ENCODE data around the gene PAQR3. TPM values are rescaled to one million over a fixed set of nuclear protein-coding genes. Genes with fewer than 3 reads are reported as not detected.
"Not testable (repeated sequence)": the region's sequence is repeated elsewhere in the genome, so short reads cannot be mapped to it uniquely, and the experiment has no call there.

The PAQR3 gene
- total and polyA plus RNA-seq, 10 donors, result 3.4 to 14.5 (median 7.6) TPM

DNA sequence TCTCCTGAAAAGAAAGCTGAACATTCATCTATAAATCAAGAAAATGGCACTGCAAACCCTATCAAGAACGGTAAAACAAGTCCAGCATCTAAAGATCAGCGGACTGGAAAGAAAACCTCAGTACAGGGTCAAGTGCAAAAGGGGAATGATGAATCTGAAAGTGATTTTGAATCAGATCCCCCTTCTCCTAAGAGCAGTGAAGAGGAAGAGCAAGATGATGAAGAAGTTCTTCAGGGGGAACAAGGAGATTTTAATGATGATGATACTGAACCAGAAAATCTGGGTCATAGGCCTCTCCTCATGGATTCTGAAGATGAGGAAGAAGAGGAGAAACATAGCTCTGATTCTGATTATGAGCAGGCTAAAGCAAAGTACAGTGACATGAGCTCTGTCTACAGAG lies 28.6 kb downstream of the PAQR3 start:
- intact Hi-C loops (cut with DNase I; ENCODE audit: low total_unique reads), result no loop called here
- H3K4me1 ChIP-seq, result no peaks in the 10 kb centered on the region
- DNase-seq, result no peak
- no peak for TF ChIP-seq POLR2AphosphoS5 (IDR thresholded peaks at IDR 0.05)
- TF ChIP-seq POLR2A (IDR thresholded peaks at IDR 0.05), result no peak
- TF ChIP-seq, protein P1, sequence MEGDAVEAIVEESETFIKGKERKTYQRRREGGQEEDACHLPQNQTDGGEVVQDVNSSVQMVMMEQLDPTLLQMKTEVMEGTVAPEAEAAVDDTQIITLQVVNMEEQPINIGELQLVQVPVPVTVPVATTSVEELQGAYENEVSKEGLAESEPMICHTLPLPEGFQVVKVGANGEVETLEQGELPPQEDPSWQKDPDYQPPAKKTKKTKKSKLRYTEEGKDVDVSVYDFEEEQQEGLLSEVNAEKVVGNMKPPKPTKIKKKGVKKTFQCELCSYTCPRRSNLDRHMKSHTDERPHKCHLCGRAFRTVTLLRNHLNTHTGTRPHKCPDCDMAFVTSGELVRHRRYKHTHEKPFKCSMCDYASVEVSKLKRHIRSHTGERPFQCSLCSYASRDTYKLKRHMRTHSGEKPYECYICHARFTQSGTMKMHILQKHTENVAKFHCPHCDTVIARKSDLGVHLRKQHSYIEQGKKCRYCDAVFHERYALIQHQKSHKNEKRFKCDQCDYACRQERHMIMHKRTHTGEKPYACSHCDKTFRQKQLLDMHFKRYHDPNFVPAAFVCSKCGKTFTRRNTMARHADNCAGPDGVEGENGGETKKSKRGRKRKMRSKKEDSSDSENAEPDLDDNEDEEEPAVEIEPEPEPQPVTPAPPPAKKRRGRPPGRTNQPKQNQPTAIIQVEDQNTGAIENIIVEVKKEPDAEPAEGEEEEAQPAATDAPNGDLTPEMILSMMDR (IDR thresholded peaks at IDR 0.05 in 8 of 11, conservative IDR thresholded peaks at IDR 0.05 in 3 of 11), result no peak
- H3K27ac ChIP-seq, result no peak overlapping the region
- no peak overlapping the region for H3K4me3 ChIP-seq
- no peaks in the 10 kb centered on the region for H3K9me3 ChIP-seq
- WGBS, 5 donors, result 89 to 99% (median 95%) methylated on average over 2 of the region's 2 CpGs
- H3K27me3 ChIP-seq (replicated peaks in 1 of 7), result no peaks in the 10 kb centered on the region
- H3K36me3 ChIP-seq, result peaks cover 0 to 54% (median 17%) of the 10 kb centered on the region in 6 donors

DNA sequence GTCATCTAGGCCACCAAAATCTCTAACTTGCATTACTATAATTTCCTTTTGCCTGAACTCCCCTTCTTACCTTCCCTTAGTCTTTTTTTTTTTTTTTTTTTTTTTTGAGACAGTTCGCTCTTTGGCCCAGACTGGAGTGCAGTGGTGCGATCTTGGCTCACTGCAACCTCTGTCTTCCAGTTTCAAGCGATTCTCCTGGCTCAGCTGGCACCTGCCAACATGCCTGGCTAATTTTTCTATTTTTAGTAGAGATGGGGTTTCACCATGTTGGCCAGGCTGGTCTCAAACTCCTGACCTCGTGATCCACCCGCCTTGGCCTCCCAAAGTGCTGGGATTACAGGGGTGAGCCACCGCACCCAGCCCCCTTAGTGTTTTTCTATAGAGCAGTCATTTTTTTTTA lies 30.3 kb downstream of the PAQR3 start:
- not testable (repeated sequence) for H3K27ac ChIP-seq
- peaks cover 0 to 53% (median 17%) of the 10 kb centered on the region in 6 donors for H3K36me3 ChIP-seq
- 94 to 100% (median 96%) methylated on average over 6 of the region's 6 CpGs for WGBS, 5 donors

DNA sequence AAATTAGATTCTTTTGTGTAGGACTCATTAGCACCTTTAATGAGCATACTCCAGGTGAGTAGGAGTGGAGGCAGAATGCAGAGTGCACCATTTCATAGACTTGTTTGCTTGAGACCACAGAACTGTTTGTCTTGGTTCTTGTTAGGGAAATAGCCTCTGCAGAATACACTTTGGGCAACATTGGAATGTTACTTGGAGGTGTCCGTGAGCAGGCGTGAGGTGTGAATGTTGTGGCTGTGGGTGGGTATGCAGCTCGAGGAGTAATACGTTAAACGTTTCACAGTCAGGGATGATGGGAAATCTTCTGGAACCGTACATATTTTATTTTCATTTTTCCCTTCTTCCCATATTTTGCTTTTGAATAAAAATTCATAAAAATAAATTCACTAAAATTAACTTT lies 31.6 kb downstream of the PAQR3 start:
- no peaks in the 10 kb centered on the region for H3K27me3 ChIP-seq (replicated peaks in 1 of 7)
- H3K4me3 ChIP-seq, result no peak overlapping the region
- 95 to 99% (median 96%) methylated on average over 6 of the region's 6 CpGs for WGBS, 5 donors

More for the DNA sequence above, 30.3 kb downstream of the PAQR3 start:
- H3K9me3 ChIP-seq; intact Hi-C loops (cut with DNase I; ENCODE audit: low total_unique reads); H3K4me3 ChIP-seq; H3K27me3 ChIP-seq (replicated peaks in 1 of 7); DNase-seq; H3K4me1 ChIP-seq: not testable (repeated sequence)

DNA sequence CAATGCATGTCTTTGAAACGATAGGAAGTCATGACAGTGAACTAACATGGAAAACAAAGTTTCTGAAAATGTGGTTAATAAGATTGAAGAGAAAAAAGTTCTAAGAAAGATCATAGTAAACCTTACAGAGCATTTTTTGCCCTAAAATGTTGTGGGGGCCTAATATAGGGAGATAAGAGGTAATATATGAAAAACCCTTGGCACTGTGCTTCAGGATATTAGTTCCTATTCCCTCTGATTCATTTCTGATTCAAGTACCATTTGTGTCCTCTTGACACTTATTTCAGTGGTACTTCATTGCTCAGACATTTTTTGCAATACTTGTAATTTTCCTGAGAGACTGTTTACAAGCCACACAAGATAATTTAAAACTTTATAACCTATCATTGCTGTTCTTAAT lies 35.1 kb downstream of the PAQR3 start:
- no peak overlapping the region for H3K4me3 ChIP-seq
- H3K27me3 ChIP-seq (replicated peaks in 1 of 7), result no peaks in the 10 kb centered on the region
- no peaks in the 10 kb centered on the region for H3K4me1 ChIP-seq
- DNase-seq, result no peak
- TF ChIP-seq, protein P1 (IDR thresholded peaks at IDR 0.05 in 8 of 11, conservative IDR thresholded peaks at IDR 0.05 in 3 of 11), result no peak
- no peak for TF ChIP-seq POLR2A (IDR thresholded peaks at IDR 0.05)
- no peak overlapping the region for H3K27ac ChIP-seq
- no peaks in the 10 kb centered on the region for H3K9me3 ChIP-seq
- intact Hi-C loops (cut with DNase I; ENCODE audit: low total_unique reads), result no loop called here
- WGBS, 5 donors, result 69 to 81% (median 79%) methylated on average over 1 of the region's 1 CpG
- H3K36me3 ChIP-seq, result peaks cover 0 to 29% (median 7%) of the 10 kb centered on the region in 6 donors

More for the DNA sequence above, 31.6 kb downstream of the PAQR3 start:
- Histone ChIP-seq H3K4me1 (no peaks in the 10 kb centered on the region), H3K9me3 (no peaks in the 10 kb centered on the region), H3K27ac (no peak overlapping the region), H3K36me3 (peaks cover 0 to 46% (median 19%) of the 10 kb centered on the region in 6 donors)
- intact Hi-C loops (cut with DNase I; ENCODE audit: low total_unique reads), result no loop called here
- TF ChIP-seq POLR2A (IDR thresholded peaks at IDR 0.05) (no peak), POLR2AphosphoS5 (IDR thresholded peaks at IDR 0.05) (no peak)
- TF ChIP-seq, protein P1 (IDR thresholded peaks at IDR 0.05 in 8 of 11, conservative IDR thresholded peaks at IDR 0.05 in 3 of 11), result no peak
- DNase-seq, result no peak

DNA sequence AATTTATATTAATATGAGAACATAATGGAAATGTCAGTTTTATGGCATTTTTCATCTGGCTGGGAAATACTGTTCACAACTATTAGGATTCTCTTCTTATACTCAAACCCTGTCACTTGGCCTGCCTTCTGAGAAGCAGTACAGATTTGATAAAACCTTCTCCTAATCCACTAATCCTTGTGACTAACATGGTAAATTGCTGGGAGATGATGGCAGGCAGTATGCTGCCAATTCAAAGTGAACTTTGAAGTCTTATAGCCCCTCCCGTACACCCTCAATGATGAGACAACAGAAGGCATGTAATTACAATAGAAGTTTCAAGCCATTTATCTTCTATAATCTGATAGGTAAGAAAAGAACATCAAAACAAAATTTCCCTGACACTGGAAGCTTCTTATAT lies 36.9 kb downstream of the PAQR3 start:
- H3K4me3 ChIP-seq, result no peak overlapping the region
- peaks cover 0 to 20% (median 7%) of the 10 kb centered on the region in 6 donors for H3K36me3 ChIP-seq
- no peaks in the 10 kb centered on the region for H3K27me3 ChIP-seq (replicated peaks in 1 of 7)
- no peaks in the 10 kb centered on the region for H3K4me1 ChIP-seq
- intact Hi-C loops (cut with DNase I; ENCODE audit: low total_unique reads), result no loop called here
- WGBS, 5 donors, result 93 to 100% (median 97%) methylated on average over 1 of the region's 1 CpG
- no peaks in the 10 kb centered on the region for H3K9me3 ChIP-seq
- no peak for DNase-seq
- TF ChIP-seq POLR2A (IDR thresholded peaks at IDR 0.05), result no peak
- no peak for TF ChIP-seq POLR2AphosphoS5 (IDR thresholded peaks at IDR 0.05)
- TF ChIP-seq, protein P1 (IDR thresholded peaks at IDR 0.05 in 8 of 11, conservative IDR thresholded peaks at IDR 0.05 in 3 of 11), result no peak
- no peak overlapping the region for H3K27ac ChIP-seq
